Neural cell (in vitro differentiated cells): ENCODE results near the gene STK24. TPM values are rescaled to one million over a fixed set of nuclear protein-coding genes. Genes with fewer than 3 reads are reported as not detected.

Source experiments
- H2AFZ ChIP-seq: fragments of 200-600, 300-800 bp; sonication (generic), shearing (Covaris generic); 2 replicates; pipeline ENCODE4 v1.6.0; 2014; ENCODE audit warnings: low read depth, mild to moderate bottlenecking, antibody characterized with exemption, low read length, moderate library complexity
- H3F3A ChIP-seq: fragments of 200-600 bp; shearing (Covaris generic); 2 replicates; pipeline ENCODE4 v1.6.1; 2016; ENCODE audit warnings: mild to moderate bottlenecking, moderate library complexity, mixed read lengths, antibody characterized with exemption, low read length; ENCODE audit not compliant: insufficient read depth, poor library complexity, severe bottlenecking
- H3K27ac ChIP-seq: fragments of 200-600, 300-800 bp; sonication (generic), shearing (Covaris generic); 2 replicates; pipeline ENCODE4 v1.5.1; 2014; ENCODE audit warnings: mild to moderate bottlenecking, low read length, moderate library complexity
- H3K27me3 ChIP-seq: fragments of 300-800, 200-600 bp; sonication (generic), shearing (Covaris generic); 2 replicates; pipeline ENCODE4 v1.6.0; 2014; ENCODE audit warnings: mild to moderate bottlenecking, low read depth, low read length, moderate library complexity; ENCODE audit not compliant: insufficient read depth
- H3K36me3 ChIP-seq: fragments of 300-800, 200-600 bp; sonication (generic), shearing (Covaris generic); 2 replicates; pipeline ENCODE4 v1.5.1; 2014; ENCODE audit warnings: mild to moderate bottlenecking, antibody characterized with exemption, low read length, moderate library complexity; ENCODE audit not compliant: insufficient read depth
- H3K4me2 ChIP-seq: fragments of 300-800, 200-600 bp; sonication (generic), shearing (Covaris generic); 2 replicates; pipeline ENCODE4 v1.6.0; 2014; ENCODE audit warnings: mild to moderate bottlenecking, low read length
- H3K4me3 ChIP-seq: fragments of 300-800, 200-600 bp; sonication (generic), shearing (Covaris generic); 2 replicates; pipeline ENCODE4 v1.5.1; 2014; ENCODE audit warnings: mild to moderate bottlenecking, low read length, moderate library complexity
- H3K79me2 ChIP-seq: fragments of 200-600 bp; shearing (Covaris generic); replicated peaks from 2 replicates; pipeline ENCODE4 v1.6.0; 2014; ENCODE audit warnings: mild to moderate bottlenecking, low read length, moderate library complexity; ENCODE audit not compliant: insufficient read depth
- H3K9ac ChIP-seq: fragments of 300-800, 200-600 bp; sonication (generic), shearing (Covaris generic); 2 replicates; pipeline ENCODE4 v1.6.1; 2016; ENCODE audit warnings: mild to moderate bottlenecking, low read length, mixed read lengths
- H3K9me2 ChIP-seq: fragments of 200-600 bp; shearing (Covaris generic); 2 replicates; pipeline ENCODE4 v1.6.1; 2016; ENCODE audit warnings: mild to moderate bottlenecking, low read length, mixed read lengths; ENCODE audit not compliant: insufficient read depth
- H3K9me3 ChIP-seq: fragments of 200-600, 300-800 bp; sonication (generic), shearing (Covaris generic); 2 replicates; pipeline ENCODE4 v1.6.1; 2016; ENCODE audit warnings: mild to moderate bottlenecking, mixed run types, low read length, moderate library complexity, mixed read lengths
- H4K20me1 ChIP-seq: fragments of 200-600 bp; shearing (Covaris generic); 2 replicates; pipeline ENCODE4 v1.6.1; 2016; ENCODE audit warnings: mild to moderate bottlenecking, mixed run types; ENCODE audit not compliant: insufficient read depth
- CTCF ChIP-seq: fragments of 450-650 bp; IDR thresholded peaks from 2 replicates; pipeline ENCODE4 v1.5.1; 2014; ENCODE audit warnings: antibody characterized with exemption, mild to moderate bottlenecking, moderate library complexity; ENCODE audit not compliant: poor library complexity, severe bottlenecking
- EP300 ChIP-seq: fragments of 450-650 bp; conservative IDR thresholded peaks from 2 replicates; pipeline ENCODE4 v1.6.1; 2014; ENCODE audit warnings: antibody characterized with exemption, mild to moderate bottlenecking, moderate library complexity; ENCODE audit not compliant: poor library complexity, severe bottlenecking
- EZH2 ChIP-seq: fragments of 200-600, 300-800 bp; shearing (Covaris generic), sonication (generic); IDR thresholded peaks from 2 replicates; pipeline ENCODE4 v1.6.1; 2014; ENCODE audit warnings: antibody characterized with exemption, low read length, borderline replicate concordance, mild to moderate bottlenecking; ENCODE audit not compliant: insufficient read depth, poor library complexity, severe bottlenecking
- MXI1 ChIP-seq: fragments of 450-650 bp; conservative IDR thresholded peaks from 2 replicates; pipeline ENCODE4 v1.6.1; 2014; ENCODE audit warnings: antibody characterized with exemption, mild to moderate bottlenecking; ENCODE audit not compliant: poor library complexity, severe bottlenecking
- POLR2AphosphoS5 ChIP-seq: IDR thresholded peaks from 2 replicates; pipeline ENCODE4 v1.6.1; 2012
- RAD21 ChIP-seq: fragments of 450-650 bp; conservative IDR thresholded peaks from 2 replicates; pipeline ENCODE4 v1.6.1; 2014; ENCODE audit warnings: antibody characterized with exemption, mild to moderate bottlenecking, moderate library complexity
- REST ChIP-seq: IDR thresholded peaks from 2 replicates; pipeline ENCODE4 v1.6.1; 2012; ENCODE audit warnings: borderline replicate concordance
- SMC3 ChIP-seq: fragments of 450-650 bp; conservative IDR thresholded peaks from 2 replicates; pipeline ENCODE4 v1.6.1; 2014; ENCODE audit warnings: antibody characterized with exemption, mild to moderate bottlenecking, moderate library complexity; ENCODE audit not compliant: poor library complexity
- TAF1 ChIP-seq: IDR thresholded peaks from 2 replicates; pipeline ENCODE4 v1.6.1; 2012; ENCODE audit warnings: low read depth
- polyA plus RNA-seq: library from polyadenylated mRNA; depleted of rRNA; stranded (reverse); fragments of >200 nt; gene quantifications from 2 replicates; pipeline ENCODE4 v1.2.3, GENCODE V29; 2014

The STK24 gene
- polyA plus RNA-seq, 1 donor from 2014 or later: 66.0 TPM

DNA sequence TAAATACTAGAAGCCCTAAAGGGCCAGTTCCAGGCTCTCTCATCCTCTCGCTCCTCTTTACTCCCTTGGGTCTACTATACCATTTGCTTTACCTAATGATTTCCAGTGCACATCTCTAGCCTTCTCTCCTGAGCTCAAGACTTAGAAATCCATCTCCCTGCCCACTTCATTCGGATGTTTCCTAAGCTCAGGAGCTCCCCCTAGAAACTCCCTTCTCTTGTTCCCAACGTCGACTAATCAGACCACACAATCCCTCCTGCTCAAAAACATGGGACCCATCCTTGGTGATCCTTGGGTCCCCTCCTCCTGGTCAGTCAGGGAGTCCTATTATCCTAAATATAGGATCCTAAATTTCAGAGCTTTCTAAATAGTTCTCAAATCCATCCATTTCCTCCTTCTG is 21.1 kb upstream of the STK24 start:
- no peak overlapping the region for H2AFZ ChIP-seq

GRCh38 chr13:98595134-98595533 is 18.2 kb upstream of the STK24 start:
- Histone ChIP-seq H3K9me2 (no peaks in the 10 kb centered on the region), H3K36me3 (no peaks in the 10 kb centered on the region), H3F3A (no peaks in the 10 kb centered on the region), H3K4me3 (no peak overlapping the region), H3K79me2 (no peaks in the 10 kb centered on the region), H2AFZ (no peak overlapping the region), H3K4me2 (no peak overlapping the region), H3K9me3 (no peaks in the 10 kb centered on the region), H4K20me1 (no peaks in the 10 kb centered on the region), H3K27ac (no peak overlapping the region), H3K27me3 (no peaks in the 10 kb centered on the region), H3K9ac (no peak overlapping the region)
- no peak for TF ChIP-seq TAF1
- no peak for TF ChIP-seq CTCF
- no peak for TF ChIP-seq SMC3
- no peak for TF ChIP-seq RAD21
- no peak for TF ChIP-seq EP300
- TF ChIP-seq POLR2AphosphoS5: no peak
- no peak for TF ChIP-seq EZH2
- TF ChIP-seq REST: no peak

More for the DNA sequence above, 21.1 kb upstream of the STK24 start:
- TF ChIP-seq RAD21 (no peak), CTCF (no peak), TAF1 (no peak), REST (no peak), MXI1 (no peak)
- H3K4me2 ChIP-seq: no peak overlapping the region
- H3K4me3 ChIP-seq: no peak overlapping the region
- H3K9ac ChIP-seq: no peak overlapping the region
- no peaks in the 10 kb centered on the region for H3K9me2 ChIP-seq
- H4K20me1 ChIP-seq: no peaks in the 10 kb centered on the region
- H3K27ac ChIP-seq: no peak overlapping the region
- H3K27me3 ChIP-seq: no peaks in the 10 kb centered on the region
- no peaks in the 10 kb centered on the region for H3K79me2 ChIP-seq
- H3K36me3 ChIP-seq: no peaks in the 10 kb centered on the region
- no peaks in the 10 kb centered on the region for H3K9me3 ChIP-seq
- H3F3A ChIP-seq: no peaks in the 10 kb centered on the region
